HG02798 (cell line): ENCODE results near the gene FREM1.

Experiments used
- ATAC-seq: cut with Tn5 transposase; IDR thresholded peaks from one replicate; pipeline ENCODE4 v1.9.1; 2021; ENCODE audit warnings: mild to moderate bottlenecking; ENCODE audit not compliant: unreplicated experiment, poor library complexity

The FREM1 gene

DNA sequence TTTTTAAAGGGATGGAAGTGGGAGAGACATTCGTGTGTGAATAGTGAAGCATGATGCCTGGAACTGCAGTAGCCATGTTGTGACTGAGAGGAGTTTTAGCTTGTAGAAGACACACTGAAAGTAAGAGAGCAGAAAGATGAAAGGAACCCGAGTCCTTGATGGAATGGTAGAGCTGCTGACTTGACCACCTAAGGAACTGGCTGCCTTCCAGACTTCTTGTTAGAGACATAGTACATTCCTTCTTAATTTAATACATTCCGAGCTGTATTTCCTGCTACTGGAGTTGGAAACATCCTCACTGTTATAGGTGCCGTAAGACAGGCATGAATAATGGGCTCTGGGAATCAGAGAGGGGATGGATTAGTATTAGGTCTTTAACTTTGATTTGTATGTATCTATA is 195.1 kb downstream of the FREM1 start:
- ATAC-seq, result no peak

DNA sequence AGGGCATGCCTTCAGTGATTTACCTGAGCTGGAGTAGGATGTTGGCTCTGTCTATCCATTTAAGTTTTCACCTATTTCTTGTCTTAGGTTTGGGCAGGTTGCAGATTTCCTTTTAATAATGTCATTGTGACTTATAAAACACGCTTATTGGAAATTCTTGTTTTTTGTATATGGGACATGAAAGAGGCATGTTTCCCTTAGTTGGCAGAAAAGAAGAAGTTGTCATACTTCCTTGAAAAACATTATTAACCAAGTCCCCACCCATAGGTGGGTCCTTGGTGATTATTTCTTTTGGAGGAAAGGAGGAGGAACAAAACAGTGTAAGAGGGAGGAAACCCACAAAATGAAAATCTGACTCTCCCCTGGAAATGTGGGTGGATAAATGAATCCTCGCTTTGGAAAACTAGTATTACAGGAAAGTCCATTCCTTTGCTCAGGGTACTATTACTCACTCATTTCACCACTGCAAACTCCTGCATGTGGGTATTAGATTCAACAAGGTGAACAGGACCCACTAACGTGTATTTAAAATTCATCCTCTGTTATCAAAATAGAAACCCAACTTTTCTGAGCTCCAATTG is 197.0 kb downstream of the FREM1 start:
- no peak for ATAC-seq

DNA sequence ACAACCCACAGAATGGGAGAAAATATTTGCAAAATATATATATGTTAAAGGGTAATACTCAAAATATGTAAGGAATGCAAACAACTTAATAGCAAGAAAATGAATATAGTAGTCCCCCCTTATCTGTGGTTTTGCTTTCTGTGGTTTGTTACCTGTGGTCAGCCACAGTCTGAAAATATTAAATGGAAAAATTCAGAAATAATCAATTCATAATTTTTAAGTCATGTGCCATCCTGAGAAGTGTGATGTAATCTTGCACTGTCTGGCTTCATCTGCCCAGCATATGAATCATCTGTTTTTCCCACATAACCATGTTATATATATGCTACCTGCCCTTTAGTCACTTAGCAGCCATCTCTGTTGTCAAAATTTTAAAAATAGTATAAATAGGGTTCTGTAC is 199.4 kb downstream of the FREM1 start:
- ATAC-seq, result no peak

DNA sequence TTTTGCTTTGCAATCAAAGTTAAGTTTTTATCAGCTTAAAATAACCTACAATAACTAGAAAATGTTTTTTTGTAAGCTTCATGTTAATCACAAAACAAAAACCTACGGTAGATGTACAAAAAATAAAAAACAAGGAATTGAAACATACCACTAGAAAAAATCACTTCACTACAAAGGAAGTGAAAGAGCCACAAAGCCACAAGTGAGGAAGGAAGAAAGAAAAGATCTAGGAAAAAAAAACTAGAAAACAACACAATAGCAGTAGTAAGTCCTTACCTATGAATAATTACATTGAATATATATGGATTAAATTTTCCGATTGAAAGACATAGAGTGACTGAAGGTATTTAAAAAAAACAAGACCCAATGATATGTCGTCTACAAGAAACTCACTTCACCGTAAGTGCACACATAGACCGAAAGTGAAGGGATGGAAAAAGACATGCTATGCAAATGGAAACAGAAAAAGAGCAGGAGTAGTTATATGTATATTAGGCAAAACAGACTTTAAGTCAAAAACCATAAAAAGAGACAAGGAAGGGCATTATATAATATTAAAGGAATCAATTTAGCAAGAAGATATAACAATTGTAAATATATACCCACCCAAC is 203.6 kb downstream of the FREM1 start:
- no peak for ATAC-seq

DNA sequence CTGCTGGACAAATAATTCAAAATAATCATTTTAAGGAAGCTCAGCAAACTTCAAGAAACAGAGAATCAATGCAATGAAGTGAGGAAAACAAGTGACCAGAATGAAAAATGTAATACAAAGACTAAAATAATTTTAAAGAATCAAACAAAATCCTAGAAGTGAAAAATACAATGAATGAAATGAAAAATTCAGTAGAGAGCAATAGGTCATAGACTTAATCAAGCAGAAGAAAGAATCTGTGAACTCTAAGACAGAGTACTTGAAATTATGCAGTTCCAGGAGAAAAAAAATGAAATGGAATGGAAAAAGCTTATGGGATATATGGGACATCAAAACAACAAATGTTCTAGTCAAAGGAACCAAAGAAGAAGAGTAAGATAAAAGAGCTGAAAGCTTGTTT is 205.1 kb downstream of the FREM1 start:
- no peak for ATAC-seq

DNA sequence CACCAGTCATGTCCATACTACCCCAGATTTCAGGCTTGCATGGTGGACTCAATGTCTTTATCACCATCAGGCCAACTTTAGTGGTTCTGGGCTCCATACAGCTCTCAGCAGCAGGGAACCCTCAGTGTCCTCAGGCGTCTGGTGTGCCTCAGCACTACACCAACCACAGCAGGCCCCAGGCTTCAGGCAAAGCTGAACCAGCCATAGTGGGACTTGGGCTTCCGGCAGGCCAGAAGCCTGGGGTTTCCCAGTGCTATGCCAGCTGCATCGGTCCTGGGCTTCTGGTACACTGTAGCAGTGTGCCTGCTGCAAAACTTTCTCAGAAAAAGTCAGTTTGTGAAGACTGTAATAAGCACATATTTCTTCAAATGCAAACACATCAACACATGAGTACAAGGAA is 205.9 kb downstream of the FREM1 start:
- ATAC-seq, result no peak

DNA sequence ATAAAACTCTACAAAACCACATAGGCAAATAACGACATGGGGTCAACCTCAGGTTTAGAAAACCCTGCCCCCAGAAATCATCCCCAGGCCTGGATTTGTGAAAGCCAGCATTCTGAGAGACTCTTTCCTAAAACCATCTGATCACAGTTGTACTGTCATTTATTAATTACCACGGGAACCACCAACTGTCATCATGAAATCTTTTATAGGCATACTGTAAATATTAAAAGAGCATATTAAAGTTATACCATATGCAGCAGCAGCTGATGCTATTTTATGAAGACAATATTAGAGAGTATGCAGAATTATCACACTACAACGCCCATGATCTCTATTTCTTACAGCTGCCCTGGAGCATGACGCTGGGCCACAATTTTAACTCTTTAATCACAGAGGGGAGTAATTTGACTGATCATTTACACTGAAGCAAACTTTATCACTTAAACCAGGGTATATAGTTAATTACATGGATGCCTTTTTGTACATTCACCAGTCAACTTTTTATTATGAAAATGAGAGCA is 208.0 kb downstream of the FREM1 start:
- ATAC-seq, result no peak

DNA sequence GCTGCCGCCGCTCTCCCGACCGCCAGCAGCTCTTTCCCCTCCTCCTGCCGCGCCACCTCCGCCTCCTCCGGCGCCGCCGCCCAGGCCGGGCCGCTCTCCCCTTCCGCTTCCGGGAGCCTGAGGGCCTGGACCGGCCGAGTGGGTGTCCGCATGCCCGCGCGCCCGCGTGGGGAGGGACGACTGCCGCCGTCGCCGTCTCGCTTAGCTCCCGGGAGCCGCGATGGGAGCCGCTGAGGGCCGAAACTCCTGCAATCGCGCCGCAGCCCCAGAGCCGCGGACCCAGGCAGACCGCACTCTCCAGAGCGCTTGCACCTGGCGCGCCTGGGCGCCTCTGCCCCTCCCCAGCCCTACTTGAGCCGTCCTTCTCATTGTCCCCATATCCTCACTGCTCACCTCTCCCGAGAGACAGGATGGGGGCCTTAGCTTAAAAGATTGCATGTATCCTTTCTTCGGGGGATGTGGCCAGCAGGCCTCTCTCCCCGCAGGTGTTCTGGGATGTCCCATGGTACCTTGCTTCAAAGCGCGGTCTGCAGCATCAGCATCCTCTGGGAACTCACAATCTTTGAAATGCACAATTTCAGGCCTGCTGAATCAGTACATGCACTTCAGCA is 216.9 kb downstream of the FREM1 start, which contains the start of gene ZDHHC21:
Gene ZDHHC21, minus strand, starts transcription at position 182 of the 611 bp plus-strand sequence. CDS start 19,092 bp downstream, outside the sequence.
- peak; percentile 89 for ATAC-seq

DNA sequence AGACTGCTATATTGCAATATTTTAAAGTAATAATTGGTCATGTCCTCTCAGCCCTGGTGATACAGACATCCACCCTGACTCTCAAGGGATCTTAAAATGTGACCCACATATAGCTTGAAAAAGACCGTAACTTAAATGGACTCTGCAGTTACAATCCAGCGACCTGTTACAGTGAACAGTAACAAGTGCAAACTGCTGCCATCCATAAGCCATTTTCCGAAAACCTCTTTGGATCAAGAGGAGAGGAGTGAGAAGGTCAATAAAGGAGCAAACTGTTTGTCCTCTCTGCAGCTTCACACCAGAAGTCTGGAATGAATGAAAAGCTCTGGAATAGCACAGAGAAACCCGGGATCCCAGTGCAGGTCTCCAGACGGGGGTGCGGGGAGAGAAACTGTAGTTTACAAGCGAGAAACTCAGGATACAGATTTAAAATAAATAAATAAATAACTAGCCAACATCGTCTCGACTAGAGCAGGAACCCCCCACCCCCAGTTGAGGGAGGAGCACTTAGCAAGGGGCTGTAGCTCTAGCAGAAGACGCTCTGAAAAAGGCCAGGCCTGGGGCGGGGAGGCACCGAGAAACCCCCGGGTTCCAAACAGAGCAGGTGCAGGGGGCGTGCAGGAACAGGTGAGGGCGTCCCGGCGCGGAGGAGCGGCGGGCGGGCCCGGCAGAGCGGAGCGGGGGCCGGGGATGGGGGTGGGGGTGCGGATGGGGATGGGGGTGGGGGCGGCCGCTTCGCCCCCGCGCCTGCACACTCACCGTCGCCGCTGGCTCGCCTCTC is 217.6 kb downstream of the FREM1 start:
- ATAC-seq, result peak; percentile 35

DNA sequence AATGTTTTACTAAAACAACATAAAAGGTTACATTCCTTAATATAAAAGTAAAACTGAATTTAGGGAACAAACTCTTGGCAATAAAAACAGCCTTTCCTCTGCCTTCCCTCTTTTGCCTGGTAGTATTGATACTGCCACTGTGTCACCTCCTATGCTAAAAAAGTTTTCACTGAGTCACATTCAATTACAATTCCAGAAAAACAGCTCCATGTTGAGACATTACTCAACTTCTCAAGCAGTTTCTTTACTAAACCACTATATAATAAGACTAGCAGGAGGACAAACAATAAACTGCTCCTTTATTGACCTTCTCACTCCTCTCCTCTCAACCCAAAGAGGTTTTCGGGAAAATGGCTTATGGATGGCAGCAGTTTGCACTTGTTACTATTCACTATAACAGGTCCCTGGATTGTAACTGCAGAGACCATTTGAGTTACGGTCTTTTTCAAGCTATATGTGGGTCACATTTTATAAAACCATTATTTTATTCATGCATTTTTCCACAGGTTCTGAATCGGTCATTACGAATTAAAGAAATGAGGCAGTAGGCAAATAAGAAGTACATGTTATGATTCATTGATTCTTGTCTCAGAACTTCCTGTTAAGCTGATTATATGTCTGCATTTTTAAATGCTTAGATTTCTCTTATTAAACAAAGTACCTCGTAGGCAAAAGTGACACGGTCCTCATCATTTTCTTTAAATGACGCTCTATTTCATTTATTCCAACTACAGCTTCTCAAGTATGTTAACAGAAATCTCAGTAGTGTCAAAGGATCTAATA is 219.1 kb downstream of the FREM1 start:
- ATAC-seq, result no peak

DNA sequence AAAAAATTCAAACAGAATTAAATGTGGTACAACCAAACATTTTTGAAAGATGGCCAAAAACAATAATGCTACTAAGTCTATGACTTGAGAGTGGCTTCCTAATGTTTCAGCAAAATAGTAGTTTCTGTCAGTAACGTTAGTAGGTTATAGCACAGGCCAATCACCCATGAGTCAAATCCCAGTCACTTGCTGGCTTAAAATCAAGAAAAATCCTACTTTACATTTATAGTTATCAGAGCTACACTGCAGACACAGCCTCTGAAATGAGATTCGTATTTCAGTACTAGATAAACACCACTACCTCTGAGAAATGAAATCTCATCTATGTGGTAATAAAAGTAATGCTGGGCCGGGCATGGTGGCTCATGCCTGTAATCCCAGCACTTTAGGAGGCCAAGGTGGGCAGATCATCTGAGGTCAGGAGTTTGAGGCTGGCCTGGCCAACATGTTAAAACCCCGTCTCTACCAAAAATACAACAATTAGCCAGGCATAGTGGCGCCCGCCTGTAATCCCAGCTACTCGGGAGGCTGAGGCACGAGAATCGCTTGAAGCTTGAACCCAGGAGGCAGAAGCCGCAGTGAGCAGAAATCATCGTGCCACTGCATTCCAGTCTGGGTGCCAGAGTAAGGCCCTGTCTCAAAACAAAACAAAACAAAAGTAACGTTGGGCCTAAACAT is 223.0 kb downstream of the FREM1 start:
- no peak for ATAC-seq

DNA sequence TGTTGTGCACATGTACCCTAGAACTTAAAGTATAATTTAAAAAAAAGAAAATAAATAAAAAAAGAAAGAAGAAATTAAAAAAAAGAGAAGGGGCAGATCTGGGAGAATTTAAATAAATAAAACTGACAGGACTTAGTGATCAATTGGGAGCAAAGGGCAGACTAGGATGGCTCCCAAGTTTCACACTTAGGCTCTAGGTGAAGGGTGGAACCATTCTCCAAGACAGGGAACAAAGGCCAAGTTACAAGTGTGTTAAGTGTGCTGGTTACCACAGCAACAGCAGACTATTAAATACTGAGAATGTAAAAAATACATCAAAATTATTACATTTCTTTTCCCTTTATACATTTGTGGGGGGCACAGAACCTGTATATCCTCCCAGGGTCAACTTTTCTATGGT is 224.1 kb downstream of the FREM1 start:
- no peak for ATAC-seq
